GM18517 (cell line): ENCODE data around the gene CPAMD8.

Source experiments
- ATAC-seq: cut with Tn5 transposase; IDR thresholded peaks from one replicate; pipeline ENCODE4 v1.9.1; 2021; ENCODE audit warnings: mild to moderate bottlenecking, moderate library complexity; ENCODE audit not compliant: unreplicated experiment

Gene CPAMD8

DNA sequence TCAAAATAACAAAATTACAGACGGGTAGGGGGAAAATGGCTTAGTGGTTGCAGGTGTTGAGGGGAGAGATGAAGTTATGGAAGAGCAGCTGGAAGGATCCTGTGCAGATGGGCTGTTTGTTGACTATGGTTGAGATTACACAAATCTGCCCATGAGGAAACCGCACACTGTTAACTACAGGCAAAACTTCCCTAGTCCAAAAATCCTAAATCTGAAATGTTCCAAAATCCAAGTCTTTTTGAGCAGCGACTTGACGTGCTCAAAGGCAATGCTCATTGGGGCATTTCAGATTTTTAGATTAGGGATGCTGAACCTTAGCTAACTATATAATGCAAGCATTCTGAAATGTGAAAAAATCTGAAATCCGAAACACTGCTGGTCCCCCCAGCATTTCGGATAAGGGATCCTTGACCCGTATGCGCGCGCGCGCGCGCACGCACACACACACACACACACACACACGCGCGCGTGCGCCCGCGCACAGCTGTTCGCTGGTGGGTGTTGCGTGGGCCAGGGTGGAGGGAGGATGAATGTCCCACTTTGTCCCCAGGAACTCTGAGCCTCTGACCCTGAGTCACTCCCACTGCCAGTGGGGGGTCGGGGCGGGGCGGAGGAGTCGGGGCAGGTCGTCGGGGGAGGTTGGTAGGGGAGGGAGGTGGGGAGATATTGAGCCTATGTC is 131.0 kb downstream of the CPAMD8 start:
- ATAC-seq: no peak

DNA sequence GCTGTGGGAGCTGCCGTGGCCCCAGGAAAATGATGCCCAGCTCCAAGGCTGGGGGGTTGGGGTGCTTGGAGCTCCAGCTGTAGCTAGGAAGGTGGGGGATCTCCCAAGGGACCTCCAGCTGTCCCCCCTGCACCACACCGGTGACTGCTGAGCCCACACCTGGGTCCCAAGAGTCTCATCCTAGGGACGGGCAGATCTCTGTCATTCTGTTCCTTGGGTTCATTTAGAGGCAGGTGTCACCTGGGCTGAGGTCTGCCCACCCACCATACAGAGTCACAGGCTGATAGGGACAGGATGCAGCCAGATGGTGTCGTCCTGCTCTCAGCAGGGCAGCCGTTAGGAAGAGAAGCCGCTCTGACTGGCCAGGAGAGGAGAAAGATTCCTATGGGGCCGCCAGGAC is 132.5 kb downstream of the CPAMD8 start:
- ATAC-seq: no peak

DNA sequence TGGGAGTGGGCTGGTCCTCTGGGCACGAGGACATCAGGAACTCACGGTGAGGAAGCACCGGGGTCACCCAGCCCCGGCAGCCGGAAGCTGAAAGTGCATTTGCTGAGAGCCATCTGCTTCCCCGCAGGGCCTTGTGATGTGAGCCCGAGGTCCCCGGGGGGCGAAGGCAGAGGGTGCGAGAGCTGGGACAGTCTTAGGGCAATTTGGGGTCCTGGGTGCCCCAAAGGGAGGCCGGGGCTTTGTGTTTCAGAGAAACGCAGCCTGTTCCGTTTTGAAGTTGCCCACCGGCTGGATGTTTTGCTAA is 133.0 kb downstream of the CPAMD8 start:
- no peak for ATAC-seq

DNA sequence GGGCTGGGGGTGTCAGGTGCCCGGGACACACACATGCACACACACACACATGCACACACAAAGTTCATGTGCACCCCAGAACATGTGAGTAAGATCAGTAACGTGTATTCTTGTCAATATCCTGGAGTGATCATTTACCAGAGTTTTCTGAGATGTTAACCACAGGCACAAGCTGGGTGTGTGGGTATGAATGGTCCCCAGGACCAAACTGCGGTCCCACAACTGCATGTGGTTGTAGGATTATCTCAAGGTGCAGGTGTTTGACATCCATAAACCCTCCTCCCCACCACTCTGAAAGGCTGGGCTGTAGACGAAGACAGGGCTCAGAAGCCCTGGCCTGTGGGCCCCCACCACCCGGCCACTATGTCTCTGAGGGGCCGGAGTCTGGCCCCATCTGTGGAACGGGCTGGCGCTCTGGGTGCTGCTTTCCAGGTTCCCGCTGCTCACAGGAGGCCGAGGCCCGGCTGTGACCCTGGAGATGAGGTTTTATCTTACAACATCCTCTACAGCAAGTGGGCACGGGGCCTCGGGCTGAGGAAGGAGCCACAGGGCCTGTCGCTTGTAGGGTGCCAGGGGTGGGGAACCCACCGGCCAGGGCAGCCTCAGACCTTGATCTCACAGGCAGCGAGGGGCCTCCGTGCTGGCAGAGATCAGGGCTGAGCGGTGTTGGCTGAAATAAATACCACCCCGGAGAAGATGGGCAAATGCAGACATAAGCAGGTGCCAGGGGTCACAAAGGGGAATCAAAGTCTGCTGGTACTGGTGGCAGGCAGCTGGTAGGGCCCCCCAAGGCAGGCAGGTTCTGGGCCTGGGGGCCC is 133.5 kb downstream of the CPAMD8 start:
- ATAC-seq: no peak

DNA sequence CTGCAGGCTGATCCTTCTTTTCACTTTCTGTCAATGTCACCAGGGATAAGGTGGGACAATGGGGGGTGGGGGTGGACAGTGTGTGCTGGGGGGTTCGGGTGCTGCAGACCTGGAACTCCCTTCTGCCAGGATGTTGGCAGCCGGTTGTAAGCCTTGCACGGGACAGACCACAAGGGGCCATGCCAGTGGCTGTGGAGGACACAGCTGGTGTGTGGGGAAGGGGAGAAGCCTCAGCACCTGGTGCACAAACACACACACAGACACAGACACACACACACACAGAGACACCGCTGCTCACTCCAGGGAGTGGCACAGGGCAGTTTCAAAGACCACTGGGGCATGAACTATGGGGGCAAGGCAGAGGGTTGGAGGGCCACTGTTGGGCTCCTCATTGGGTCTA is 134.2 kb downstream of the CPAMD8 start:
- no peak for ATAC-seq

DNA sequence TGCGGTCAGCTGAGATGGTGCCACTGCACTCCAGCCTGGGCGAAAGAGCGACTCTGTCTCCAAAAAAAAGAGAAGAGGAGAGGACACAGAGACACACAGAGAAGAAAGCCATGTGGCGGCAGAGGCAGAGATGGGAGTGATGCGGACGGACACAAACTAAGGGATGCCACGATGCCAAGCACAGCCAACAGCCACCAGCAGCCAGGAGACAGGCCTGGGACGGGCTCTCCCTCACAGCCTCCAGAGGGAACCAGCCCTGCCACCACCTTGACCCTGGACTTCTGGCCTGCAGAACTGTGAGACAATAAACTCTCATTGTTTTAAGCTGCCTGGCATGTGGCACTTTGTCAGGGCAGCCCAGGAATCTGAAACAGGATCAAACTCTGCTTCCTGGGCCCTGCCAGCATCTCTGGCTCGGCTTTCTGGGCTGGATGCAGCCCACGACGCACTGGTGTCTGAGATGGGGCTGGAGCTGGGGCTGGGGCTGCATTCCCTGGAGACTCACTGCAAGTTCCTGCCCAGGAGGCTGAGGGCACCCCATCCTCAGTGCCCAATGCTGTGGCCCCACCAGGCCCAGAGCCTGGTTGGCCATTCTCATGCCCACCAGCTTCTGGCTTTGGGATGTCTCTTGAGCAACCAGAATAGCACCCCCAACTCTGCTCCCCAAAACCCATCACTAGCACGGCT is 134.8 kb downstream of the CPAMD8 start:
- ATAC-seq: no peak

DNA sequence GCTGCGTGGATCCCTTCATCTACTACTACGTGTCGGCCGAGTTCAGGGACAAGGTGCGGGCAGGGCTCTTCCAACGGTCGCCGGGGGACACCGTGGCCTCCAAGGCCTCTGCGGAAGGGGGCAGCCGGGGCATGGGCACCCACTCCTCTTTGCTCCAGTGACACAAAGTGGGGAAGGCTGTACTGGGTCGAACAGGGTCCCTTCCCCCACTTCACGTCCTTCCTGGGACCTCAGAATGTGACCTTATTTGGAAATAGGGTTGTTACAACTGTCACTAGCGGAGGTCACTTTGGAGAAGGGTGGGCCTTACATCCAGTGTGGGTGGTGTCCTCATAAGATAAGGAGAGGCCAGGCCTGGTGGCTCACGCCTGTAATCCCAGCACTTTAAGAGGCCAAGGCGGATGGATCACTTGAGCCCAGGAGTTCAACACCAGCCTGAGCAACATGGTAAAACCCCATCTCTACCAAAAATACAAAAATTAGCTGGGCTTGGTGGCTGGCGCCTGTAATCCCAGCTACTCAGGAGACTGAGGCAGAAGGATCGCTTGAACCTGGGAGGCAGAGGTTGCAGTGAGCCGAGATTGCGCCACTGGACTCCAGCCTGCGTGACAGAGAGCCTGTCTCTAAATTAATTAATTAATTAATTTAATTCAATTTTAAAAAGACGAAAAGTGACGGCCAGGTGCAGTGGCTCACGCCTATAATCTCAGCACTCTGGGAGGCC is 136.0 kb downstream of the CPAMD8 start:
- ATAC-seq: no peak

GRCh38 chr19:16889883-16890460 is 136.6 kb downstream of the CPAMD8 start:
- no peak for ATAC-seq

- ATAC-seq: no peak
Observed at GRCh38 chr19:16889366-16889882, 137.2 kb downstream of the CPAMD8 start.

GRCh38 chr19:16888629-16889365 is 137.8 kb downstream of the CPAMD8 start, which contains the start of gene F2RL3:
Gene F2RL3 (plus strand): TSS chr19:16888999. CDS start chr19:16889190, 191 bp downstream.
- no peak for ATAC-seq

GRCh38 chr19:16887353-16888265 is 139.0 kb downstream of the CPAMD8 start:
- ATAC-seq: no peak

- ATAC-seq: no peak
Observed at GRCh38 chr19:16886305-16886880, 140.2 kb downstream of the CPAMD8 start.

- ATAC-seq: no peak
Observed at GRCh38 chr19:16885166-16885565, 141.4 kb downstream of the CPAMD8 start.

DNA sequence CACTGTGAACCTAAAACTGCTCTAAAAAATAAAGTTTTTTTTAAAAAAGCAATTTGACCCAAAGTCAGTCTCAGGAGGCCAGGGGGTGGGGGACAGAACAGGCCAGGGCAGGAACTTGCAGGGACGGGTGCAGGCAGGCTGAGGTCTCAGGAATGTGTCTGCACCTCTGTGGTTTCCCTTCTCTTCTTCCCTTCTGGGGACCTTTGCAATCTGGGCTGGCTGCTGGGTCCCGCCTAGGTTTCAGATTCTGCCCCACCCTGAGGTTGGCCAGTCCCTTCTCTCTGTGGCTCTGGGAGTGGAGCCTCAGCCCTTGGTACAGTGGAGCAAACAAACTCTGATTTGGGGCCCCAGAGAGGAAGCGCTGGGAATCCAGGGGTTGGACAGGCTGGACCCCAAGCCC is 143.1 kb downstream of the CPAMD8 start:
- ATAC-seq: no peak

DNA sequence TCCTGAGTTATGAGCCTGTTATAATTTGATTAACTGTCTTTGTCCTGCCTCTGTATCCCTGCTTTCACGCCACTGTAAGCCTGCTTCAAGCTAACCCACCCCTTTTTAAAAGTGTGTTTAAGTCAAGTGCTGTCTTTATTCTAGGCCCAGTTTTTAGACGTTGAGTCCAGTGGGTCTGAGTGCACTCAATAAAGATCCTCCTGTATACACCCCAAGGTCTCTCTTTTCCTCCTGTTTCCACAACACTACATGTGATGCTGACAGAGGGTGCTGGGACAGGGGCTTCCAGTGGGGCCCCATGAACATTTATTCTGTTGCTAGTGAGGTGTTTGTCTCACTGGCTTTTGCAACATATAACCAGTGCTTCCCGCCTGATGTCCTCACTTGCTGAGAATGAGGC is 144.5 kb downstream of the CPAMD8 start:
- no peak for ATAC-seq

GRCh38 chr19:16880884-16881554 is 145.6 kb downstream of the CPAMD8 start:
- no peak for ATAC-seq

DNA sequence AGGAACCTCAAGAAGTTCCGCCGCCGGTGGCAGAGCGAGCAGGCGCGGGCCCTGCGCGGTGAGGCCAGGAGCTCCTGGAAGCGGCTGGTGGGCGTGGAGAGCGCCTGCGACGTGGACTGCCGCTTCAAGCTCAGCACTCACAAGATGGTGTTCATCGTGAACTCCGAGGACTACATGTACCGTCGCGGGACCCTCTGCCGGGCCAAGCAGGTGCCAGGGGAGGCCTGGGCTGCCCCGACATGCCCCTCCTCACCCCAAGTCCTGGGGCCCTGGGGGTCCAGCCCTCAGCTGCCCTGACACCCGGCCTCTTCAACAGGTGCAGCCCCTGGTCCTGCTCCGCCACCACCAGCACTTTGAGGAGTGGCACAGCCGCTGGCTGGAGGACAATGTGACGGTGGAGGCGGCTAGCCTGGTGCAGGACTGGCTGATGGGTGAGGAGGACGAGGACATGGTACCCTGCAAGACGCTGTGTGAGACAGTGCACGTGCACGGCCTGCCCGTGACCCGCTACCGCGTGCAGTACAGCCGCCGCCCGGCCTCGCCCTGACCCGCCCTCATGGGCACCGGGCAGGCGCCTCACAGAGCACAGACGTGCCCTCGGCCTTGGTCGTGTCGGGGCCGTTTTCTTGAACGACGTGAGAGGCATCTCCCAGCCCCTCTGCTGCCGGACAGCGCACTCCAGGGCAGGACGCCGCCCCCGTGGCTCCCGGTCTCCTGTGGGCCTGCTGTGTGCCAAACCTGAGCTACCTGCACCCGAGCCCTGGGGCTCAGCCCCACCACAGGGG is 148.2 kb downstream of the CPAMD8 start:
- ATAC-seq: no peak
